Activated CD4-positive, alpha-beta T cell treated with anti-CD3 and anti-CD28 coated beads for 1 hour (primary cell): ENCODE results near the gene LRIG1.

Experiments used
- DNase-seq: peaks from one replicate; pipeline ENCODE4 v3.0.0-alpha.2; 2020

Gene LRIG1

GRCh38 chr3:66502245-66502874, 1.5 kb upstream of the LRIG1 start:
- DNase-seq: no peak

GRCh38 chr3:66501483-66502244, 842 bp upstream of the LRIG1 start:
- no peak for DNase-seq

GRCh38 chr3:66499881-66500575, 794 bp downstream of the LRIG1 start:
- no peak for DNase-seq

DNA sequence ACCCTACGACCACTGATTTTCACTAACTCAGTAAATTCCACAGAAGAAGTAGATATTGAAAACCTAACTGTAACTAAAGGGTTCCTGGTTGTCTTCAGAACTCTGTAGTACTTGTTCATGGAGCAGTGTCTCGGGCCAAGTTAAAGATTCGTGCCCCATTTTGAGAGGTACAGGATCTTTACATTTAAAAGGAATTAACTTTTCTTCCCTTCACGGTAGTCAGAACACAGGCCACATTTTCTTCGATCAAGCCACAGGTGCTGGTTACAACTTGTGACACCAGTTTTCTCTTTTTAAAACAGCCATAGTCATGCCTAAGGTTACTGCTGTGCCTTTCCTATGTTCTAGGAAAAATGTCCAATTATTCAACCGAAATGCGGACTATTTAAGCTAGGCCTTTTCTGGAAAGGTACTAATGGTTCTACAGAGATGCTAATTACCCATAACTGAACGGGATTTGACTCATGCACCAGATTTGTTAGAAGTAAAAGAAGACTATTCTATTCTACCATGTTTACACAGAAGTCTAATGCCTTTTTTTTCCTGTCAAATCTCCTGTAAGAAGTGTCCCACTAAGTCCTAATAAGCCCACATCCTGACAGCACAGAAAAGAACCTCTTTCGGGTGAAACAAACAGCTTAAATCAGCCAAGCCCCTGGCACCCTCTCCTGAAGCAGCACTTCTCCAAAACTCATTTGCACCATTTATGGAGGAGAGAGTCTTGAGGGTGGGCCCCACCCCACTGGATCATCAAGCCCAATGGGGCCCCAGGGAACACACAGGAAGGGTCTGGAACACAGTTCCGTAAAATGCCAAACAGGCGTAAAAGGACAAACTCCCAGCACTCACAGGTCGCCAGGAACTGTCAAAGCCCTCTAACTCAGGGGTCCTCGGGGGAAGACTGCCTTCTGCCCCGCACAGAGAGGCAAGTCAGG, 1.9 kb downstream of the LRIG1 start:
- DNase-seq: no peak

GRCh38 chr3:66497985-66498671, 2.7 kb downstream of the LRIG1 start:
- DNase-seq: no peak

DNA sequence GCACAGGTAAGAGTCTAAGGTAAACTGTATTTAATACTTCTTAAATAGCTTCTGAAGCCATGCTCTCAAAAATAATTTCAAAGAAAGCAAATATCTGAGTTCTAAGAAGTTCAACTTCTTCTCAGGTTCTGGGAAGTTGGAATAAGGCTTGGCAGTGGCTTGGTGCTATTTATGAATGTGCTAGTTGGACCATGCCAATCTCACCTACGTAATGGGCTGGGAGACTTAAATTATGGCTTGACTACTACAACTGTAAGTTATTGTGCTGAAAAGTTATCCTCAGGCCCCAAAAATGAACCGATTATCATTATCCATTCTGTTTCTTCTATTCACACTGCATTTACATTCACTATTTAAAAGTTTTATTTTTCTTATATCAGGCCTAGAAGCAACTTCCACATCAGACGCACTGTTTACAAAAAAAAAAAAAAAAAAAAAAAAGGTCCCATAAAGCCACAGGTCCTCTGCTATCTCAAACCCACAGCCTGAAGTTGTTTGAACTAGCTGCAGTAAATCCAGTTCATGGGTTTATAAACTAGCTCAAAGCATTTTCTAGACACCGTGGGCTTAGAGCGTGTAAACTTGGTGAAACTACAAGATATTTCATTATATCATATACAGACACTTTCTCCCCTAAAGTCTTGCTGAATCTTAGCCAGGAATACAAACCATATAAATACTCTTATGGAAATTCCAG, 3.4 kb downstream of the LRIG1 start:
- no peak for DNase-seq

DNA sequence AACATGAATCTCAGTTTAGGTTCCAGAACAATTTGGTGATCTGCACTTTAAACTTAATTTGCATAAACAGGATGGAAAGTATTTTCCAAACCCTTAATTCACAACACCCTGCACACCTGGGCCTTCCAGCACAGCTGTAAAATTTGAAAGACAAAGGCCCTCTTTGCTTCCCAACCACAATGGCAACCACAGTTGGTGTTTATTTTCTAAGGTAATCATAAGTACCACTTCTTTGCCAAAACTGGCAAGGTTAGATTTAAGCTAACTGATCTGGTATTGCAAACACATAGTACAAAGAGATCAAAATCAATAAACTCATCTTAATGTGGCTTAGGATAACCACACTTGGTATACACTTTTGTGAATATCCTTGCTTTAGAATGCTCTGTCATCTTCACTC, 4.1 kb downstream of the LRIG1 start:
- DNase-seq: no peak

DNA sequence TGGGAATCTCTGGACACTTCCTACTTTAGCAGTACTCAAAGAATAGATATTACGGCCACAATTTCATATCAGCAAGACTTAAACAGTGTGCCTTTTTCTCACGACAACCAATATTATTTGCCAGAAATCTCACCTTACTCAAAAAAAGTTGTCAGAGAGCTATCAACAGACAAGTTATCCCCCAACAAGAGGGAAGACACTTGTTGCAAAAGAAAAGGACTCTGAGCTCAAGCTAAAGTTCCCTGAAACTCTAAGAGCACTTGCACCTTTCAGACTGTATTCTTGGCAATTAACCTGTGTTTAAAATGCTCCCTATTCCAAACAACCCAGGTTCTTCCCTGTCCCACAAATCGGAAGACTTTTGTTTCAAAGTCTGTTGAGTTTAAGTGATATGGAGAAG, 4.5 kb downstream of the LRIG1 start:
- DNase-seq: no peak

GRCh38 chr3:66495668-66496045, 5.2 kb downstream of the LRIG1 start:
- no peak for DNase-seq

DNA sequence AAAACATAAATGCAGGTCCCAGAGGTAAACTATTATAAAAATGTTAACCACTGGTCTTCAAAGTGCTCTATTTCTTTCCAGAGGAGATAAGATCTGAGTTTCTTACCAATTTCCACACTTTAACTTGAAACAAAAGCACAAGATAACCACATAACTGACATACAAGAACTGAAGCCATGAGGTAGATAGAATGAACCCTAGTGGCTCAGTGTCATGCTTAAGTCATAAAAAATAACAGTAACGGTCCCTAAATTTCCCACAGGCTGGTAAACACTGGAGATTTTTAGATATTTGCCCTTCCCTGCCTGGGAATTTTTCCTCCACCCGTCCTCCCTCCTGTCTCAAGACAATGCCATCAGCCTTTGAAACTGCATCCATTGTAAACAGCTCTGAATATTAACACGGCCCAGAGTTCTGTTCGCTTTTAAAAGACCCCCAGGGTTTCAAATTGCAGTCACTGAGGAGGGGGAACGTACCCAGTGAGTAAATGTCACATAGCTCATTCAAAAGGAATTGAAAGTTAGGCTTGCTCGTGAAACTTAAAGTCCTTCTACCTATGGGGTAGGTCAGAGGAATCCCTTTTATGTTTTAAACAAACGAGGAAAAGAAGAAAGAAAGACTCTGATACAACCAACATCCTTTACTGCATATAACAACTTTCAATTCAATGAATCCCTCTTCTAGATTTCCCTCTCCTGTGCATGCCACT, 5.7 kb downstream of the LRIG1 start:
- DNase-seq: no peak

DNA sequence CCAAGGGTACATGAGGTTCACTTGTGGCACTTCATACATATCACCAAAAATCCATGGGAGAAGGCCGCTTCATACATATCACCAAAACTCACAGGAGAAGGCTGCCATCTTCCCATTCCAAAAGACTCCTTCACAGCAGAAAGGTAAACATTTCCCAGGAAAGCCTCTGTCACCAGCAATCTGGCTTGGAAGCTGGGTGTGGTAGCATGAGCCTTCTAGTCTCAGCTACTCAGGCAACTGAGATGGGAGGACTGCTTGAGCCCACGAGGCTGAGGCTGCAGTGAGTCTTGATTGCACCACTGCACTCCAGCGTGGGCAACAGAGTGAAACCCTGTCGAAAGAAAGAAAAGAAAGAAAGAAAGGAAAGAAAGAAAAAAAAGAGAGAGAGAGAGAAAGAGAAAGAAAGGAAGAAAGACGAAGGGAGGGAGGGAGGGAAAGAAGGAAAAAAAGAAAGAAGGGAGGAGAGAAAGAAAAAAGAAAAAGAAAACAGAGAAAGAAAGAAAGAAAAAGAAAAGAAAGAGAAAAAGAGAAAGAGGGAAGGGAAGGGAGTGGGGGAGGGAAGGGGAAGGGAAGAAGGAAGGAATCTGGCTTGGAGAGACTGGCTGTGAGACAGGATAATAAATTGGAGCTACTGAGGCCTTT, 7.2 kb downstream of the LRIG1 start:
- no peak for DNase-seq

GRCh38 chr3:66492672-66493071, 8.2 kb downstream of the LRIG1 start:
- no peak for DNase-seq

- no peak for DNase-seq
Observed at GRCh38 chr3:66492071-66492470, 8.8 kb downstream of the LRIG1 start.

DNA sequence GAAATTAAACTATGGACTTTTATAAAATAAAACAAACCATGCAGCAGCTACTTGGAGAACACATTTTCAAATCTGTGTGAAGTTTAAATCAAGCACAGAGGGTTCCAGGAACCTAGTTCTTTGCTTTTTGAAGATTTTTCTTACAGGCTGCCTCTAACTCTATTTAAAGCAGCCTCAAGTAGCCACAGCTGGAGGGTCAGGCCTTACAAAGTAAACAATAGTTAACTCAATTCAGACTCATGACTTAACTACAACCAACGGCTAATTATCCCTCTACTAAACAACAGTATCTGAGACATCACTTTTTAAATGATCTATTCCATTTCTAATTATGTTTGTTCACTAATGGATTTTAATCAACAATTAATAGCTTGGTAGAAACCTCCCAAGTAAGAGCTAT, 9.8 kb downstream of the LRIG1 start:
- no peak for DNase-seq

- no peak for DNase-seq
Observed at GRCh38 chr3:66490214-66490613, 10.6 kb downstream of the LRIG1 start.

- no peak for DNase-seq
Observed at GRCh38 chr3:66489581-66489980, 11.2 kb downstream of the LRIG1 start.

DNA sequence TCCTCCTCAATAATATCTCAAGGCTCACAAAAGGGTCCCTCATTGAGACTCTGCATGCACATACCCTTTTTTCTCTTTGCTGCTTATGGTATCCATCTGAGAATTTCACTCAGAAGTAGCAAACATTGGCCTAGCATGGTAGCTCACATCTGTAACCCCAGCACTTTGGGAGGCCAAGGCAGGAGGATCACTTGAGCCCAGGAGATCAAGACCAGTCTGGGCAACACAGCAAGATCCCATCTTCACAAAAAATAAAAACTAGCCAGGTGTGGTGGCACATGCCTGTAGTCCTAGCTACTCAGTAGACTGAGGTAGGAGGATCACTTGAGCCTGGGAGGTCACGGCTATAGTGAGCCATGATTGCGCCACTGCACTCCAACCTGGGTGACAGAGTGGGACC, 11.7 kb downstream of the LRIG1 start:
- no peak for DNase-seq

- no peak for DNase-seq
Observed at GRCh38 chr3:66488492-66488891, 12.3 kb downstream of the LRIG1 start.

- no peak for DNase-seq
Observed at GRCh38 chr3:66487465-66487864, 13.4 kb downstream of the LRIG1 start.

DNA sequence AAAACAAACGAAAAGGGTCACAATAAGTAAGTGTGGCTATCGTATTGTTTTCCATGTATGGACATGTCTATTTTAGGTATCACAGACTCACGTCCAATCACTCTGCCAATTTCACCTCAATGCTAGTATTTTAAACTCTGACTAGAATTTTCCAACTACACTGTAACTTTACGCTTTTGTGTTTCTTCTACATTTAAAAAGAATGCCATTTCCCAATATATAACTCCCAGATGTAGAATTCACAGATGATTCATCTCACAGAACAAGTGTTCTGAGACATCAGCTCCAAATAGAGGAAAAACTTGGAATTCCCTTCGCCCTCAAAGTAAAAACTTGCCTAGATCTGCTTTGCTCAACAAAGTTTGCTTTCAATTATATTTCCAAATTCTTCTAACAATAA, 14.2 kb downstream of the LRIG1 start:
- no peak for DNase-seq

DNA sequence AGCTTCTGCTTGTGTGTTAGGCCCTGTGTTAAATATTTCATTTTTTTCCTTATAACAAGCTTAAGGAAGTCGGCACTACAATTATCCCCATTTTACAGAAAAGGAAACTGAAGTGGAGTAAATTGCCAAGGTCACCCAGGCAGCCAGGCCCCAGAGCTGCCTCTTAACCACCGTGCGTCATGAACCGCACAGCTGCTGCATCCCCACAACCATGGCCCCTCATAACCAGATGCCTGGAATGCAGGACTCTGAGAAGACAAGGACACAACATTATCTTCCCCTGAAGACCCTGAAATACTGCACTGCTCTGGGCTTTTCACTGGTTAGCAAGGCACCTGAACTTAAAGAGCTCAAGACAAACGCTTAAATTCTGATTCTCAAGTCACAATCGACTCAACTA, 14.6 kb downstream of the LRIG1 start:
- DNase-seq: no peak
